DOHH2 (cell line): ENCODE results near the gene SH2D1B.

Experiments used
- H3F3A ChIP-seq: fragments of 200-600 bp; sonication (generic), shearing (Covaris generic); 2 replicates; pipeline ENCODE4 v1.6.0; 2016; ENCODE audit warnings: antibody characterized with exemption, mild to moderate bottlenecking; ENCODE audit not compliant: control insufficient read depth, insufficient read depth
- H3K27ac ChIP-seq: fragments of 200-600 bp; sonication (generic); 2 replicates; pipeline ENCODE4 v1.5.1; 2014; ENCODE audit warnings: low read depth, mild to moderate bottlenecking, low read length, moderate library complexity
- H3K27me3 ChIP-seq: fragments of 200-600 bp; sonication (generic); 2 replicates; pipeline ENCODE4 v1.6.1; 2014; ENCODE audit warnings: mild to moderate bottlenecking, low read length, mixed read lengths; ENCODE audit not compliant: control insufficient read depth
- H3K36me3 ChIP-seq: fragments of 200-600 bp; sonication (generic); 2 replicates; pipeline ENCODE4 v1.6.1; 2014; ENCODE audit warnings: mild to moderate bottlenecking, low read length, moderate library complexity, mixed read lengths; ENCODE audit not compliant: control insufficient read depth
- H3K4me1 ChIP-seq: fragments of 200-600 bp; sonication (generic); 2 replicates; pipeline ENCODE4 v1.6.1; 2014; ENCODE audit warnings: mild to moderate bottlenecking, low read length, mixed read lengths; ENCODE audit not compliant: control insufficient read depth
- H3K4me2 ChIP-seq: fragments of 200-600 bp; sonication (generic); 2 replicates; pipeline ENCODE4 v1.6.0; 2014; ENCODE audit warnings: mild to moderate bottlenecking, low read length, moderate library complexity
- H3K4me3 ChIP-seq: fragments of 200-600 bp; sonication (generic); 2 replicates; pipeline ENCODE4 v1.5.1; 2014; ENCODE audit warnings: mild to moderate bottlenecking, low read length, mixed read lengths
- H3K79me2 ChIP-seq: fragments of 200-600 bp; sonication (generic); 2 replicates; pipeline ENCODE4 v1.6.1; 2014; ENCODE audit warnings: mild to moderate bottlenecking, low read length, mixed read lengths; ENCODE audit not compliant: control insufficient read depth
- H3K9me2 ChIP-seq: fragments of 200-600 bp; sonication (generic); replicated peaks from 2 replicates; pipeline ENCODE4 v1.6.1; 2014; ENCODE audit warnings: mild to moderate bottlenecking, low read length, mixed read lengths; ENCODE audit not compliant: control insufficient read depth
- H3K9me3 ChIP-seq: fragments of 200-600 bp; sonication (generic); 2 replicates; pipeline ENCODE4 v1.6.1; 2014; ENCODE audit warnings: antibody characterized with exemption, low read length, mixed read lengths; ENCODE audit not compliant: control insufficient read depth, insufficient read depth
- H4K20me1 ChIP-seq: fragments of 200-600 bp; sonication (generic); 2 replicates; pipeline ENCODE4 v1.6.0; 2014; ENCODE audit warnings: low read depth, mild to moderate bottlenecking, antibody characterized with exemption, low read length, moderate library complexity; ENCODE audit not compliant: control insufficient read depth, insufficient read depth
- EZH2phosphoT487 ChIP-seq: fragments of 200-600 bp; sonication (generic); IDR thresholded peaks from 2 replicates; pipeline ENCODE4 v1.6.1; 2017; ENCODE audit warnings: borderline replicate concordance, mild to moderate bottlenecking, antibody characterized with exemption, low read length, moderate library complexity, mixed read lengths
- TF ChIP-seq, protein P1 (sequence below): fragments of 200-600 bp; sonication (generic); IDR thresholded peaks from one replicate; pipeline ENCODE4 v1.5.1; 2014; ENCODE audit warnings: antibody characterized with exemption, mild to moderate bottlenecking, low read depth, low read length; ENCODE audit not compliant: poor library complexity, severe bottlenecking

SH2D1B gene

DNA sequence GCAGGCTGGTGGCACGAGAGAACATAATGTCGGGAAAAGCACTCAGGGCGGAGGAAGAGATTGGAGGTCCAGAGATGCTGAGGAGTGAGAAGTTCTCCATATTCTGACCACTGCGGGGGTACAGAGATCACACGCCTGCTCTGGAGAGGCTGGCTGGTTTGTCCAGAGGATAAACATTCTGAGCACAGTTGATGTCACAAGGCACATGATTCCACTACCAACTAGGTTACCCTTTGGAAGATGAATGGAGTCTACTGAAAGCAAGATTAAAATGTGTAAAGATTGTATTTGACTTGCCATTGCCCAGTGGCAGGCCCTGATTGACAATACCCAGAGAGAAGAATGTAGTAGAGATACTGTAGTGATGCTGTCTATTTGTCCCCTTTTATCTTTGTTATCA lies 35.2 kb downstream of the SH2D1B start, which contains the start of gene SPATA46:
Gene SPATA46, minus strand, starts transcription at position 164 of the 400 bp plus-strand sequence. Its CDS starts 64 bp downstream, at position 100.
- Histone ChIP-seq H3K36me3 (no peaks in the 10 kb centered on the region), H3K4me1 (no peaks in the 10 kb centered on the region), H3K9me3 (no peaks in the 10 kb centered on the region), H3K4me3 (no peak within 1 kb of the TSS), H3K27ac (no peak within 1 kb of the TSS), H4K20me1 (no peaks in the 10 kb centered on the region), H3K9me2 (no peaks in the 10 kb centered on the region), H3K27me3 (no peaks in the 10 kb centered on the region), H3K79me2 (no peaks in the 10 kb centered on the region), H3K4me2 (no peak within 1 kb of the TSS), H3F3A (no peaks in the 10 kb centered on the region)
- TF ChIP-seq, protein P1, sequence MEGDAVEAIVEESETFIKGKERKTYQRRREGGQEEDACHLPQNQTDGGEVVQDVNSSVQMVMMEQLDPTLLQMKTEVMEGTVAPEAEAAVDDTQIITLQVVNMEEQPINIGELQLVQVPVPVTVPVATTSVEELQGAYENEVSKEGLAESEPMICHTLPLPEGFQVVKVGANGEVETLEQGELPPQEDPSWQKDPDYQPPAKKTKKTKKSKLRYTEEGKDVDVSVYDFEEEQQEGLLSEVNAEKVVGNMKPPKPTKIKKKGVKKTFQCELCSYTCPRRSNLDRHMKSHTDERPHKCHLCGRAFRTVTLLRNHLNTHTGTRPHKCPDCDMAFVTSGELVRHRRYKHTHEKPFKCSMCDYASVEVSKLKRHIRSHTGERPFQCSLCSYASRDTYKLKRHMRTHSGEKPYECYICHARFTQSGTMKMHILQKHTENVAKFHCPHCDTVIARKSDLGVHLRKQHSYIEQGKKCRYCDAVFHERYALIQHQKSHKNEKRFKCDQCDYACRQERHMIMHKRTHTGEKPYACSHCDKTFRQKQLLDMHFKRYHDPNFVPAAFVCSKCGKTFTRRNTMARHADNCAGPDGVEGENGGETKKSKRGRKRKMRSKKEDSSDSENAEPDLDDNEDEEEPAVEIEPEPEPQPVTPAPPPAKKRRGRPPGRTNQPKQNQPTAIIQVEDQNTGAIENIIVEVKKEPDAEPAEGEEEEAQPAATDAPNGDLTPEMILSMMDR = no peak
- TF ChIP-seq EZH2phosphoT487 = no peak

DNA sequence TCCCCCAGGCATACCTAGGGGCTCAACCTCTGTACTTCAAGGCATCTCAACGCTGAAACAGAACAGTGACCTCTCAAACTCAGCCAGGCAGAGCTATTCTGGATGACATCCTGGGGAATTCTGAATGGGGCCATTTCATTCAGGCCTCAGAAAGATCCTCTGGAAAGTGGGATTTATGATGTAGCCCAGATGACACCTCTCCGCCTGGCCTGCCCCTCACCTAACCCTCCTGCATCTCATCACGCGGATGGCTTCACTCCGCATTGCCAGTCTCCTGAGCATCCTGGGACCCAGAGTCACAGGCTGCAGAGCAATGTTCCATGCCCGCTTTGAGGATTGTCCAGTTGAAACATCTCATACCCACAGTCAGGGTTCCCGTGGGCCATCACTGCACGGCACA lies 36.5 kb downstream of the SH2D1B start:
- H3F3A ChIP-seq = no peaks in the 10 kb centered on the region
- H3K27me3 ChIP-seq = no peaks in the 10 kb centered on the region
- H3K4me2 ChIP-seq = no peak overlapping the region
- no peaks in the 10 kb centered on the region for H3K79me2 ChIP-seq
- H3K9me2 ChIP-seq = no peaks in the 10 kb centered on the region
- H3K4me3 ChIP-seq = no peak overlapping the region
- H3K4me1 ChIP-seq = no peaks in the 10 kb centered on the region
- H3K27ac ChIP-seq = no peak overlapping the region
- no peak for TF ChIP-seq EZH2phosphoT487
- TF ChIP-seq, protein P1 = no peak
- H4K20me1 ChIP-seq = no peaks in the 10 kb centered on the region
- no peaks in the 10 kb centered on the region for H3K9me3 ChIP-seq
- no peaks in the 10 kb centered on the region for H3K36me3 ChIP-seq

DNA sequence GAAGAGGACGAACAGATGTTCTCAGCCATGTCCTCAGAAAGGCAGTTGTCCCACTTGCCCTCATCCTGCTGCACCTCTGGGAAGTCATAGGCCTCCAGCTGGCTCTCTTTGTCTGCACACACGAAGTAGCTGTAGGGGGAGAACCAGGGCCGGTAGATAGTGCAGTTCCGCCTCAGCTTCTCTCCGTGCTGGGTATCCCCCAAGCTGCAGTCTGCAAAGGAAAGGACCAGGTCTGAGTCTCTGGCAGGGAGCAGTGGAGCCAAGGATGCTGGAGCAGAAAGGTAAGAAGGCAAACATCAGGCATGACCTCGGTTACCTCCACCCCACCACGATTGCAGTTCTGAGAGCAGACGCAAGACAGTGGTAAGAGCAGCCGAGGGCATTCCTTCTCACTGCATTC lies 37.5 kb downstream of the SH2D1B start:
- no peaks in the 10 kb centered on the region for H3K27me3 ChIP-seq
- H3K36me3 ChIP-seq = no peaks in the 10 kb centered on the region
- no peak overlapping the region for H3K4me2 ChIP-seq
- H3K27ac ChIP-seq = no peak overlapping the region
- H3K4me3 ChIP-seq = no peak overlapping the region
- no peaks in the 10 kb centered on the region for H3K9me3 ChIP-seq
- TF ChIP-seq, protein P1 = no peak
- TF ChIP-seq EZH2phosphoT487 = no peak
- H3K9me2 ChIP-seq = no peaks in the 10 kb centered on the region
- no peaks in the 10 kb centered on the region for H3K79me2 ChIP-seq
- no peaks in the 10 kb centered on the region for H3F3A ChIP-seq
- H3K4me1 ChIP-seq = no peaks in the 10 kb centered on the region
- no peaks in the 10 kb centered on the region for H4K20me1 ChIP-seq
